ENCODE measurements around the gene CACNA1C.

DNA sequence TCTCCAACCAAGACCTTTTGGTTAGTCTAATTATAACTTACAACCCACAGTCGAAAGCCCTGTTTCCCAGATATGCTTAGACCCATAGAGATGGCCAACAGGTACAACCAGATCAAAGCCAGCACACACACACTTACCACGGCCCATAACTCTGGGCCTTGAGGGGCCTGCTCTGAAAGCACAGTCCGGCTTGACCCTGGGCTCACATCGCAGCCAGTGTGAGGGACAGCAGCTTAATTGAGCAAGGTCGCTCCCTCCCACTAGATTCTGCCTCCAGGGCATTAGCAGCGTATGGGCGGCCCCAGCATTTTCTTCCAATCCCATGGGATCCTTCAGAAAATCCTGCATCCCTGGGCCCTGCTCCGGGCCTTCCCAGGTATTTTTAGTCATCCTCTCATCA is 584.6 kb downstream of the CACNA1C start:
- TF ChIP-seq POLR2A (IDR thresholded peaks at IDR 0.05) = no peak
- TF ChIP-seq, protein P1, sequence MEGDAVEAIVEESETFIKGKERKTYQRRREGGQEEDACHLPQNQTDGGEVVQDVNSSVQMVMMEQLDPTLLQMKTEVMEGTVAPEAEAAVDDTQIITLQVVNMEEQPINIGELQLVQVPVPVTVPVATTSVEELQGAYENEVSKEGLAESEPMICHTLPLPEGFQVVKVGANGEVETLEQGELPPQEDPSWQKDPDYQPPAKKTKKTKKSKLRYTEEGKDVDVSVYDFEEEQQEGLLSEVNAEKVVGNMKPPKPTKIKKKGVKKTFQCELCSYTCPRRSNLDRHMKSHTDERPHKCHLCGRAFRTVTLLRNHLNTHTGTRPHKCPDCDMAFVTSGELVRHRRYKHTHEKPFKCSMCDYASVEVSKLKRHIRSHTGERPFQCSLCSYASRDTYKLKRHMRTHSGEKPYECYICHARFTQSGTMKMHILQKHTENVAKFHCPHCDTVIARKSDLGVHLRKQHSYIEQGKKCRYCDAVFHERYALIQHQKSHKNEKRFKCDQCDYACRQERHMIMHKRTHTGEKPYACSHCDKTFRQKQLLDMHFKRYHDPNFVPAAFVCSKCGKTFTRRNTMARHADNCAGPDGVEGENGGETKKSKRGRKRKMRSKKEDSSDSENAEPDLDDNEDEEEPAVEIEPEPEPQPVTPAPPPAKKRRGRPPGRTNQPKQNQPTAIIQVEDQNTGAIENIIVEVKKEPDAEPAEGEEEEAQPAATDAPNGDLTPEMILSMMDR (IDR thresholded peaks at IDR 0.05) = no peak
